Stomach (tissue), 4 donors: ENCODE measurements around the gene OR5AR1.

Source experiments
- POLR2A ChIP-seq, 4 donors: fragments of 450-650 bp; IDR thresholded peaks; one replicate each; pipeline ENCODE4 v1.6.1; 2016; ENCODE audit warnings: antibody characterized with exemption in 4 of 4, control low read depth in 2 of 4, mild to moderate bottlenecking in 1 of 4, moderate library complexity in 1 of 4
- POLR2AphosphoS5 ChIP-seq, 3 donors: sonication (generic); formaldehyde crosslinking; IDR thresholded peaks; one replicate each; pipeline ENCODE4 v1.6.1; 2016; ENCODE audit warnings: antibody characterized with exemption in 3 of 3
- TF ChIP-seq, protein P1 (sequence below), 7 experiments: fragments of 450-650 bp in 4 of 7; fragments of 200-600 bp in 3 of 7; sonication (generic) in 3 of 7; IDR thresholded peaks; one replicate each; pipeline ENCODE4 v1.5.1; 2016 to 2019; ENCODE audit warnings: antibody characterized with exemption in 7 of 7, control low read depth in 2 of 7, mild to moderate bottlenecking in 1 of 7

DNA sequence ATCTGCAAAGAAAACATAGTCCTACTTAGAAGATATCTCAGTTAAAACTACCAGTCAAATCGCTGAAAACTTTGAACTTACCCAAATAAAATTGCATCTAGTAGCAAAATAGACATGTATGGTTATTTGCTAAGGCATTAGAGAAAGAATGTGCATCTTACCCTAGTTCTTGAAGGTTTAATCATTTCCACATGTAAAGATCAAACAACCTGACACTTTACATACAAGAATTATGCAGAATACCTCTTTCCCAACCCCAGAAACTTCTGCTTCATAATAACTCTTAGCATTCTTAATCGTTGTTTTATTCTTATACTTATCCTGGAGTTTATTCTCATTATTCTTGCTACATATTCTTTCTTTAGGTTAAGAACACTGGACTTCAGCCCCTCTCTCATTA lies 31.2 kb upstream of the OR5AR1 start:
- TF ChIP-seq POLR2A (IDR thresholded peaks at IDR 0.05) (no peak), POLR2AphosphoS5 (IDR thresholded peaks at IDR 0.05) (no peak)
- TF ChIP-seq, protein P1, sequence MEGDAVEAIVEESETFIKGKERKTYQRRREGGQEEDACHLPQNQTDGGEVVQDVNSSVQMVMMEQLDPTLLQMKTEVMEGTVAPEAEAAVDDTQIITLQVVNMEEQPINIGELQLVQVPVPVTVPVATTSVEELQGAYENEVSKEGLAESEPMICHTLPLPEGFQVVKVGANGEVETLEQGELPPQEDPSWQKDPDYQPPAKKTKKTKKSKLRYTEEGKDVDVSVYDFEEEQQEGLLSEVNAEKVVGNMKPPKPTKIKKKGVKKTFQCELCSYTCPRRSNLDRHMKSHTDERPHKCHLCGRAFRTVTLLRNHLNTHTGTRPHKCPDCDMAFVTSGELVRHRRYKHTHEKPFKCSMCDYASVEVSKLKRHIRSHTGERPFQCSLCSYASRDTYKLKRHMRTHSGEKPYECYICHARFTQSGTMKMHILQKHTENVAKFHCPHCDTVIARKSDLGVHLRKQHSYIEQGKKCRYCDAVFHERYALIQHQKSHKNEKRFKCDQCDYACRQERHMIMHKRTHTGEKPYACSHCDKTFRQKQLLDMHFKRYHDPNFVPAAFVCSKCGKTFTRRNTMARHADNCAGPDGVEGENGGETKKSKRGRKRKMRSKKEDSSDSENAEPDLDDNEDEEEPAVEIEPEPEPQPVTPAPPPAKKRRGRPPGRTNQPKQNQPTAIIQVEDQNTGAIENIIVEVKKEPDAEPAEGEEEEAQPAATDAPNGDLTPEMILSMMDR (IDR thresholded peaks at IDR 0.05), result no peak
